Adrenal gland (tissue), 5 donors: ENCODE results near the gene EFHC1.

Experiments
- POLR2A ChIP-seq, 2 donors: fragments of 450-650 bp; IDR thresholded peaks; one replicate each; pipeline ENCODE4 v1.6.1; 2017; ENCODE audit warnings: antibody characterized with exemption in 2 of 2, mild to moderate bottlenecking in 2 of 2, moderate library complexity in 1 of 2
- TF ChIP-seq, protein P1 (sequence below), 6 experiments: fragments of 450-650 bp in 4 of 6; fragments of 200-600 bp in 2 of 6; sonication (generic) in 1 of 6; IDR thresholded peaks; 1 replicate in 5 of 6; 2 replicates in 1 of 6; pipeline versions ENCODE4 v1.5.1 to v1.8.0; 2016 to 2021; ENCODE audit warnings: antibody characterized with exemption in 6 of 6, mild to moderate bottlenecking in 2 of 6, moderate library complexity in 1 of 6
- donor health status: DM: no; HTN: no; CAD: no.

DNA sequence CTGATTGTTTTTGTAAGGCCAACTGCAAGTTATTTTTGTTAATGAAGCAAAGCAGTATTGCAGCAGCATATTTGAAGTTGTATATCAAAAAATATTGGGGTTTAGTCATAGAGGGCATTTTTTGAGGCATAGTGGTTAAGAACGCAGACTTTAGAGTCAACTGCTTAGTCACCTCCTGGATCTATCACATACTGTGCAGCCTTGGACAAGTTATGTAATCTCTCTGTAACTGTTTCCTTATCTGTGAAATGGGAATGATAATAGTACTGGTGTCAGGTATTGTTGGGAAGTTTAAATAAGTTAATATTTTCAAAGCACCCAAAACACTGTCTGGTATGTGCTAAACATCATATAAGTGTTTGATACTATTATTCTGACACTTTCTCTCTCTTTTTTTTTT lies 27.2 kb upstream of the EFHC1 start:
- TF ChIP-seq POLR2A (IDR thresholded peaks at IDR 0.05), result no peak
- TF ChIP-seq, protein P1, sequence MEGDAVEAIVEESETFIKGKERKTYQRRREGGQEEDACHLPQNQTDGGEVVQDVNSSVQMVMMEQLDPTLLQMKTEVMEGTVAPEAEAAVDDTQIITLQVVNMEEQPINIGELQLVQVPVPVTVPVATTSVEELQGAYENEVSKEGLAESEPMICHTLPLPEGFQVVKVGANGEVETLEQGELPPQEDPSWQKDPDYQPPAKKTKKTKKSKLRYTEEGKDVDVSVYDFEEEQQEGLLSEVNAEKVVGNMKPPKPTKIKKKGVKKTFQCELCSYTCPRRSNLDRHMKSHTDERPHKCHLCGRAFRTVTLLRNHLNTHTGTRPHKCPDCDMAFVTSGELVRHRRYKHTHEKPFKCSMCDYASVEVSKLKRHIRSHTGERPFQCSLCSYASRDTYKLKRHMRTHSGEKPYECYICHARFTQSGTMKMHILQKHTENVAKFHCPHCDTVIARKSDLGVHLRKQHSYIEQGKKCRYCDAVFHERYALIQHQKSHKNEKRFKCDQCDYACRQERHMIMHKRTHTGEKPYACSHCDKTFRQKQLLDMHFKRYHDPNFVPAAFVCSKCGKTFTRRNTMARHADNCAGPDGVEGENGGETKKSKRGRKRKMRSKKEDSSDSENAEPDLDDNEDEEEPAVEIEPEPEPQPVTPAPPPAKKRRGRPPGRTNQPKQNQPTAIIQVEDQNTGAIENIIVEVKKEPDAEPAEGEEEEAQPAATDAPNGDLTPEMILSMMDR (IDR thresholded peaks at IDR 0.05), result no peak
